Erythroblast (primary cell): ENCODE data around the gene CTBP2.

ENCODE experiments used
- DNase-seq, 2 experiments: peaks; one replicate each; lab custom pipeline; 2025; lab: John Stamatoyannopoulos, UW
- GATA1 ChIP-seq: IDR thresholded peaks from 2 replicates; pipeline ENCODE4 v1.6.1; 2011; ENCODE audit warnings: low read depth, mild to moderate bottlenecking, control low read depth, low read length, moderate library complexity
- POLR2A ChIP-seq: IDR thresholded peaks from 2 replicates; pipeline ENCODE4 v1.6.1; 2011; ENCODE audit warnings: mild to moderate bottlenecking, low read length

The CTBP2 gene

DNA sequence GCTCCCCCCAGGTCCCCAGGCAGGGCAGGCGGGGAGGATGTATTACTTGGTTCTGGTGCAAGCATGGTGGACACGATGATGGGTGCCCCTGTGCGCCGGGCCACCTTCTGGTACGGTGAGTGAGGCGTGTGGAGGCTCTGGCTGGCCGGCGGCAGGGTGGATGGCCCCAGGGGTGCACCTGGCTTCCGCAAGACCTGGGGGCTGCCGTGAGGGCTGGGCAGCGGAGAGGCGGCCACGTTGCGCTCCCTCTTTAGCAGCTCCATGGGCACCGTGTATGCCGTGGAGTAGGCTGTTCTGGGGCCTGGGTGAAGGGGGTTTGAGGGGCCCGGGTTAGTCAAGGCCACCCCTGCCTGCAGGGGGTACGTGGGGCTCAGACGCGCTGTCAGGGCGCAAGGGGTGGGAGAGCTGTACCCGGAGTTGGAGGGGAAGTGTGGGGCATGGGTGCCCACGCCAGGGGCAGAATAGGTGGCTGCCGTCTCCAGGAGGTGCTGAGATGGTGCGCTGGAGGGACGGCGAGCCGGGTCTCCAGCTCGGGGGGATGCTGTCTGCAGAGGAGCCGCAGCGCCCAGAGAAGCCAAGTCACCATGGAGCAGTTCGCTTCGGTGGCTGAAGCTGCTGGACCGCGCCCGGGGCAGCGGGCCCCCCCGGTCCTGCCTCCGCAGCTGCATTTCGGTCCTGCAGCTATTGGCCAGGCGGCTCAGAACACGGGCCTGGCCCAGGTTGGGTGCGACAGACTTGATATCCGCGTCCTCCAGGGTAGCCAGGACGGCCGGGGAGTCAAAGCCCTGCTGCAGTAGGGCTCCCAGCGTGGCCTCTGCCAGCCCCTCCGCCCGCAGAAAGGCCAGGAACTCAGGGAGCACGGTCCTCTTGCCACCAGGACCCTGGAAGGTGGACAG lies 134.1 kb downstream of the CTBP2 start:
- no peak for TF ChIP-seq GATA1
- no peak for DNase-seq

GRCh38 chr10:125025341-125025740 lies 135.0 kb downstream of the CTBP2 start:
- TF ChIP-seq GATA1: no peak
- TF ChIP-seq POLR2A: no peak
- DNase-seq: no peak

DNA sequence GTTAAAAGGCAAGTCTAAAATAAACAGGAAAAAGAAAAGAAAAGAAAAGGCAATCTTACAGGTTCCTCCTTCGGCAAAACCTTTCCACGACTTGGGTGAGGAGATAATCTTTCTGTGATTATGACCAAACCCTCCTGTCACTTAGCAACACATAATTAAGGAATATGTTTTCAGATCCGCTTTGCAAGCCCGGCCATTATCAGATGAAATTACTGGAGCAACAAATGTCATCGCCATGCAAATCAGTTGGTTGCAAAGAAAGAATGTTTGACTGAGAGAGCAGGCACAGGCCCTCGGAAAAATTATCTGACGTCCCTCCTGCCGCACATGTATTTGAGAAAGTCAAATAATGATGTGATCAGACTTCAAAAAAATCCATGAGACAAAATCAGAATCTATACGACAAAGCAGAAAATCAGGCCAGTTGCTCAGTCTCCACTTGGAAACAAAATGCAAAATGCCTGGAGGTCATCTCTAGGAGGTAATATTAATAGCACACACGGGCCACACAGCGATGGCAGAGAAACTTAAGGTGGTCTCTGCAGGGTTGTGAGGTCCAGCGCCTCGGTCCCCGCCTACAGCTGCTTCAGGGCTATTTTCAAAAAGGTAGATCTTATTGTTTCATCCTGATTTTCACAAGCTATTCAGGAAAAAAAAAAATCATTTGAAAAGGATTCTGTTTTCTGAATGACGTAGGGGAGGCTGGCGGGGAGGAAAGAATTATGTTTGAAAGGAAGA lies 135.7 kb downstream of the CTBP2 start:
- TF ChIP-seq GATA1 (no peak), POLR2A (no peak)
- no peak for DNase-seq

DNA sequence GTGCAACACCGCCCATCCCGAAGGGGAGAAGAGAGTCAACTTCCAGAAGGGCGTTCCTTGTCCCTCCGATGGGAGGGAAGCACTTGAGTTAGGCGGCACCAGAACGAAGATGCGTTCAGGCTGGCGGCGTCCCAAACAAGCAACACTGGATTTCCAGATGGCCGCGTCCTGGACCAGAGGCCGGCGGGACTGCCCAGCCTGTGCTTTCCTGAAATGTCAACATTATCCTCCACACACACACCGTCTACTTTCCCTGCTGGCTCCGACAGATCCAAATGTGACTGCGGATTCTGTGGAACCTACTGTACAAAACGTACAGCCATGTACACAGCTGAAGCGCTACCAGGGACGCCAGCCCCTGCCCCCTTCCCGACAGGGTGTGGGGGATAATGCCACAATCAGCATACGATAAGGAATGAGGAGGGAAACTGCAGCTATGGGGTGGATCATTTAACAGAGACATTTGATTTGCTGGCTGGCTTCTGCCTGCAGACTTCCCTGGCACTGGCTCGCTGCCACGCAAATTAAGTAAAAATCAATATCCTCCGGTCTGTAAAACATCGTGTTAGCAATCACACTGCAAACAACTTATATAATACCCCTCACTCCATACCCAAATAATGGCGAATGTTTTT lies 136.4 kb downstream of the CTBP2 start:
- TF ChIP-seq POLR2A (no peak), GATA1 (no peak)
- no peak for DNase-seq

DNA sequence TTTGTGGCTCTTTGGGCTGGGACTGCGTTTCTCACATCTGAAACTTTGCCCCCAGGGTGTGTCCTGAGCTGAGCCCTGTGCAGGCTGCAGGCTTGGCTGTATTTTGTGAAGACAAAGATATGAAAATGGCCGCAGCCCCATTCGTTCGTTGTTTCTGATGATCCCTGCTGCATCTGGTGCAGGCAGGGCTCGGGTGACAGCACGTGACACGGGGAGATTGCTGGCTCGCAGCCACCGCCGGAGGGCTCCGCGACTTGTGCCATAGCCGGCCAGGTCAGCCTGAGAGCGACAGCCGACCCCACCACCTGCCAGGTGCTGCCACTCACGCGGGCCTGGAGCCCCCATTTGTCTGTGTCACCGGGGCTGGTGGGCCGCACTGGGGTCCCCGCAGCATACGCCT lies 137.1 kb downstream of the CTBP2 start:
- TF ChIP-seq GATA1: no peak
- TF ChIP-seq POLR2A: no peak
- DNase-seq: no peak

DNA sequence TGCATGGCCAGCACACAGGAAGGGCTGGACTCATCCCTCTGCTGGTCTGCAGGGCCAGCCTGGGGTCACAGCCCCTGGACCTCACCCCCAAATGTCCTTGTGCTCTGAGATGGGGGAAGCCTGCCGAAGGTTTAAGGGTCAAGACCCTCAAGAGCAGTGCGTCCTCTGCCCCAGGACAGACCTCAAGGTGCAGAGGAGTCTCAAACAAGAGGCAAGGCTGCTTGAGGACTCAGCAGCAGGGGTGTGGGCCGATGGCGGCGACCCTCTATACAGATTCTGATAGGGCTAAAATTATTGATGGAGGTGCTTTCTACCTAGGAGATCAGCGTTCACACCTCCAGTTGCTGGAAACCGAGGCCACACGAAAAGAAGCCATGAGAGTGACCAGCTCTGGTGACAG lies 137.7 kb downstream of the CTBP2 start:
- no peak for DNase-seq
- no peak for TF ChIP-seq POLR2A
- TF ChIP-seq GATA1: no peak

DNA sequence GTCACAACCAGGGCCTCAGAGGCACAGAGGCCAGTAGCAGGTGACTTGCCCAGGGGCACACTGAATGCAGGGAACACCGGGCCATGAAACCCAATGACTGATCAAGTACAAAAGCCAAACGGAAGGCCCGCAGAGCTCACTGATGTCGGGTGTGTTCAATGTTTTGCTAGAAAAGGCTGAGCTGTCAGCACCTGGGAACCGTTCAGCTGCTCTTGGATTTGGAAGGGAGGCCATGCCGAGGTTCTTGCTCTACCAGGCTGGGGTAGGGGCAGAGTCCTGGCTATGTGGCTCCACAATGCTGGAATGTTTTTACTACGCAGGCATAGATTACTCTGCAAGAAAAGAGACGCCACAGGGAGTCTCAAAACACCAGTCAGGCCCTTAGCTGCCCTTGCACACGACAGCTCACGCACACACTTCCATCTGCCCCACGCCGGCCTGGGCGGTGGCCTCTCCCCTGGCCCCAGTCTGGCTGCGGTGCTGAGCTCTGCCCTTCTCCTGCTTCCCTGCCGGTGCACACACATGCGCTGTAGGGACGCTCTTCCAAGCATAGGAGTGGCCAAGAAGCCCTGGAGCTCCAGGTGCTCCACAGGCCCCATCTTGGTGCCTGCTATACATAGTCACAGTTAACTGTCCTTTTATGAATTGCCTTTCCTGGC lies 138.5 kb downstream of the CTBP2 start:
- no peak for DNase-seq
- TF ChIP-seq POLR2A (no peak), GATA1 (no peak)

DNA sequence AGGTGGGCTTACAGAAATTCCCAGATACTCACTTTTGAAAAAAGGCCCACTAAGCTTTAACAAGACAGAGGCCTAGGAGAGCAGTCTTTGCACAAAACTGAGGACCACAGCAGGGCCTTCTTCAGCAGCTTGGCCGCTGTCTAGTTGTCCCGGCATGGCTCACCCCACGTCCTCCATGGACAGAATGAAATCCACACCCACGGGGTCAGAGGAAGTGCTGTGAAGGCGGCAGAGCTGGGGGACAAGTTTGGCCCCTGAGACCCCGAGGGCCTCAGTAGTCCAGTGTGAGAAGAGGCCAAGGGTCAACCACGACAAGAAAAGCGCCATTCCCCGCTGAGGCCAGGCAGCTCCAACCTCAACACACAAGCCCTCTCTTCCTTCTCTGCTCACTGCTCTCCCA lies 139.5 kb downstream of the CTBP2 start:
- TF ChIP-seq POLR2A (no peak), GATA1 (no peak)
- DNase-seq: no peak

DNA sequence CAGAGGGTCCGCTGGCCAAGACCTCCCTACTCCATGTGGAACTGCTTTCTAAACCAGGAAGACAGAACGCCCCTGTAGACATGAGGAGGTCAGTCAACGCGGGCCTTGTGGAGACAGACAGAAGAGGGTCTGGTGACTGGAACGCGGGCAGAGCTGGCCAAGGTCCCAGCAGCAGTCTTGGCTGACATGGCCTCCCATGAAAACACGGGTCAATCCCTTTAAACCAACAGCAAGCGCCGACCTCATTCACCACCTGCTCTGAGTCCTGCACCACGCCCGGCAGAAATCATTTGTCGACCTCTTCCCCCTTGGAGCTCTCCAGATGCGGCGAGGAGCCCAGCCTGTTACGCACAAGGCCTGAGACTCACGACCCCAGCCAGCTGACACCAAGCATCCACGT lies 140.0 kb downstream of the CTBP2 start:
- no peak for DNase-seq
- TF ChIP-seq POLR2A: no peak
- no peak for TF ChIP-seq GATA1

- TF ChIP-seq POLR2A (no peak), GATA1 (no peak)
- DNase-seq: no peak
These were observed 141.7 kb downstream of the CTBP2 start for GRCh38 chr10:125018576-125019143.

- TF ChIP-seq GATA1 (no peak), POLR2A (no peak)
These were observed 142.6 kb downstream of the CTBP2 start for GRCh38 chr10:125017547-125018298.

GRCh38 chr10:125016611-125017202 lies 143.7 kb downstream of the CTBP2 start:
- TF ChIP-seq GATA1: no peak
- TF ChIP-seq POLR2A: no peak
- DNase-seq: no peak

More at GRCh38 chr10:125017547-125018298, 142.6 kb downstream of the CTBP2 start:
- DNase-seq: no peak

GRCh38 chr10:125016123-125016522 lies 144.2 kb downstream of the CTBP2 start:
- DNase-seq: no peak
- TF ChIP-seq POLR2A (no peak), GATA1 (no peak)
